Astrocyte of the spinal cord (primary cell): ENCODE data around the gene KYAT1.

Experiments
- DNase-seq: peaks from one replicate; pipeline ENCODE4 v3.0.0; 2011; ENCODE audit warnings: low read depth, low spot score
- H3K4me3 ChIP-seq: 2 replicates; pipeline ENCODE4 v1.5.1; 2011; ENCODE audit warnings: low read depth, mild to moderate bottlenecking, low read length, moderate library complexity
- CTCF ChIP-seq: IDR thresholded peaks from 2 replicates; pipeline ENCODE4 v1.5.1; 2012; ENCODE audit warnings: low read depth, mild to moderate bottlenecking, low read length, inconsistent platforms
- in situ Hi-C: cut with HindIII; loops from 2 replicates; pipeline ENCODE4 v1.10.0; 2017; ENCODE audit warnings: low sequenced_read_pairs

Gene KYAT1

GRCh38 chr9:128790536-128790935, 91.2 kb downstream of the KYAT1 start:
- in situ Hi-C loops = no loop called here
- TF ChIP-seq CTCF = no peak
- H3K4me3 ChIP-seq = no peak overlapping the region

GRCh38 chr9:128788445-128788844, 93.3 kb downstream of the KYAT1 start:
- no peak for DNase-seq
- TF ChIP-seq CTCF = no peak
- H3K4me3 ChIP-seq = peak overlapping the region; percentile 91
- in situ Hi-C loops = no loop called here

More at GRCh38 chr9:128790536-128790935, 91.2 kb downstream of the KYAT1 start:
- no peak for DNase-seq

- H3K4me3 ChIP-seq = peak overlapping the region; percentile 91
- in situ Hi-C loops = no loop called here
- DNase-seq = no peak
- no peak for TF ChIP-seq CTCF
Measured at GRCh38 chr9:128787659-128788058, 94.1 kb downstream of the KYAT1 start.

GRCh38 chr9:128786681-128787601, 94.8 kb downstream of the KYAT1 start, which contains the start of gene TBC1D13:
Gene TBC1D13, plus strand, starts transcription at chr9:128787253. Its CDS starts 101 bp downstream, at chr9:128787354.
- TF ChIP-seq CTCF = no peak
- peak; percentile 82 for DNase-seq
- H3K4me3 ChIP-seq = peak within 1 kb of the TSS; percentile 91
- in situ Hi-C loops = no loop called here

GRCh38 chr9:128785427-128785826, 96.3 kb downstream of the KYAT1 start:
- TF ChIP-seq CTCF = no peak
- H3K4me3 ChIP-seq = no peak overlapping the region
- DNase-seq = no peak
- in situ Hi-C loops = no loop called here
